Keratinocyte (primary cell): ENCODE results near the gene AHRR. TPM values are rescaled to one million over a fixed set of nuclear protein-coding genes. Genes with fewer than 3 reads are reported as not detected.

Source experiments
- DNase-seq: peaks from one replicate; pipeline ENCODE4 v3.0.0-alpha.2; 2011; ENCODE audit warnings: low read depth, missing footprints, low spot score
- FAIRE-seq: peaks from 2 replicates; lab custom pipeline; 2011; peaks lifted over from hg19 to GRCh38; lab: Jason Lieb, UNC
- H2AFZ ChIP-seq: 2 replicates; pipeline ENCODE4 v1.6.0; 2012; ENCODE audit warnings: low read length, control low read depth, inconsistent platforms; ENCODE audit not compliant: control insufficient read depth
- H3K27ac ChIP-seq: 2 replicates; pipeline ENCODE4 v1.5.1; 2011; ENCODE audit warnings: low read length; ENCODE audit not compliant: control insufficient read depth, insufficient read depth
- H3K27me3 ChIP-seq: 3 replicates; pipeline ENCODE4 v1.6.0; 2011; ENCODE audit warnings: low read length; ENCODE audit not compliant: control insufficient read depth, insufficient read depth; ENCODE audit errors: extremely low read depth
- H3K36me3 ChIP-seq, 2 experiments: 2 replicates in 1 of 2; 3 replicates in 1 of 2; pipeline ENCODE4 v1.5.1; 2011; ENCODE audit warnings: low read length in 2 of 2, mild to moderate bottlenecking in 1 of 2; ENCODE audit not compliant: control insufficient read depth in 2 of 2, insufficient read depth in 2 of 2; ENCODE audit errors: extremely low read depth in 1 of 2
- H3K4me1 ChIP-seq: 3 replicates; pipeline ENCODE4 v1.5.1; 2011; ENCODE audit warnings: low read length; ENCODE audit not compliant: control insufficient read depth, insufficient read depth; ENCODE audit errors: extremely low read depth
- H3K4me2 ChIP-seq: 3 replicates; pipeline ENCODE4 v1.6.0; 2011; ENCODE audit warnings: low read depth, low read length; ENCODE audit not compliant: control insufficient read depth, insufficient read depth; ENCODE audit errors: extremely low read depth
- H3K4me3 ChIP-seq, 3 experiments: fragments of 200-600 bp in 1 of 3; sonication (generic) in 1 of 3; 2 replicates in 2 of 3; 3 replicates in 1 of 3; pipeline ENCODE4 v1.5.1; 2011 to 2016; ENCODE audit warnings: low read length in 3 of 3, mild to moderate bottlenecking in 3 of 3, control low read depth in 2 of 3, inconsistent platforms in 1 of 3, low read depth in 1 of 3, mixed read lengths in 1 of 3, mixed run types in 1 of 3, moderate library complexity in 1 of 3; ENCODE audit not compliant: control insufficient read depth in 2 of 3, insufficient read depth in 2 of 3; ENCODE audit errors: extremely low read depth in 1 of 3
- H3K79me2 ChIP-seq: 2 replicates; pipeline ENCODE4 v1.6.0; 2012; ENCODE audit warnings: low read length; ENCODE audit not compliant: control insufficient read depth, insufficient read depth
- H3K9ac ChIP-seq: 3 replicates; pipeline ENCODE4 v1.6.0; 2011; ENCODE audit warnings: low read length; ENCODE audit not compliant: control insufficient read depth, insufficient read depth; ENCODE audit errors: extremely low read depth
- H3K9me1 ChIP-seq: 3 replicates; pipeline ENCODE4 v1.6.0; 2011; ENCODE audit warnings: low read length; ENCODE audit not compliant: control insufficient read depth, insufficient read depth; ENCODE audit errors: extremely low read depth
- H3K9me3 ChIP-seq: 2 replicates; pipeline ENCODE4 v1.5.1; 2012; ENCODE audit warnings: low read depth, low read length; ENCODE audit not compliant: control insufficient read depth
- H4K20me1 ChIP-seq: 3 replicates; pipeline ENCODE4 v1.6.0; 2011; ENCODE audit warnings: low read length; ENCODE audit not compliant: control insufficient read depth, insufficient read depth; ENCODE audit errors: extremely low read depth
- EZH2 ChIP-seq: IDR thresholded peaks from one replicate; pipeline ENCODE4 v1.6.1; 2012; ENCODE audit warnings: inconsistent platforms, mild to moderate bottlenecking, low read length, moderate library complexity
- dilution Hi-C: fragments of 300-500 bp; cut with MboI; formaldehyde crosslinking; loops from one replicate; pipeline ENCODE4 v1.7.0; 2020; ENCODE audit warnings: low sequenced_read_pairs; ENCODE audit not compliant: extremely low pct_ligation_motif_present
- polyA plus RNA-seq, 5 experiments: library from polyadenylated mRNA; depleted of rRNA in 3 of 5; stranded (reverse) in 3 of 5; stranded (forward) in 1 of 5; unstranded in 1 of 5; fragments of >200 nt; gene quantifications; 1 replicate in 1 of 5; 2 replicates in 3 of 5; 3 replicates in 1 of 5; pipeline versions ENCODE4 v1.2.1 to v1.2.3, GENCODE V29; 2011 to 2012; ENCODE audit warnings: missing spikeins in 2 of 5, low read depth in 1 of 5, low replicate concordance in 1 of 5
- TF ChIP-seq, protein P1 (sequence below), 3 experiments: IDR thresholded peaks in 1 of 3; conservative IDR thresholded peaks in 1 of 3; optimal IDR thresholded peaks in 1 of 3; 2 replicates in 2 of 3; 3 replicates in 1 of 3; pipeline versions ENCODE3 to v1.5.1; 2011; ENCODE audit warnings: low read length in 3 of 3, mild to moderate bottlenecking in 3 of 3, moderate library complexity in 2 of 3, control low read depth in 1 of 3, inconsistent platforms in 1 of 3; ENCODE audit not compliant: insufficient read depth in 2 of 3; ENCODE audit errors: extremely low read depth in 1 of 3

Gene AHRR
- polyA plus RNA-seq, 1 donor (not counting 4 experiments of a cell fraction or from before 2014, with no cell fraction given): 0.24 TPM

DNA sequence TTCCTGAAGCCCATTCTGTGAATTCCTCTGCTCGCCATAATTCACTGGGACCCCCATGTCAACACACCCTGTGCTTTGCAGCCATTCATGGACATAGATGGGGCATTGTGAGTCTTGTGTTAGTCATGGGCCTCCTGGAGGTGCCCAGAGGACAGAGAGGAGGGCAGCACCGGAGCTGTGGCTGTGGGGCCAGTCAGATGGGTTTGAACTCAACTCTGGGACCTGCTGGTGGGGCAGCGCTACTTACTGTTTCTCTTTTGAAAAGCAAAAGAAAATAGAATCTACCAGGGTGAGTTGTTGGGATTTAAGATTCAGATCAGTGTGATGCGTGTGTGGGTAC, 110.2 kb downstream of the AHRR start:
- no peak for FAIRE-seq
- dilution Hi-C loops: no loop called here
- no peak for TF ChIP-seq EZH2
- TF ChIP-seq, protein P1, sequence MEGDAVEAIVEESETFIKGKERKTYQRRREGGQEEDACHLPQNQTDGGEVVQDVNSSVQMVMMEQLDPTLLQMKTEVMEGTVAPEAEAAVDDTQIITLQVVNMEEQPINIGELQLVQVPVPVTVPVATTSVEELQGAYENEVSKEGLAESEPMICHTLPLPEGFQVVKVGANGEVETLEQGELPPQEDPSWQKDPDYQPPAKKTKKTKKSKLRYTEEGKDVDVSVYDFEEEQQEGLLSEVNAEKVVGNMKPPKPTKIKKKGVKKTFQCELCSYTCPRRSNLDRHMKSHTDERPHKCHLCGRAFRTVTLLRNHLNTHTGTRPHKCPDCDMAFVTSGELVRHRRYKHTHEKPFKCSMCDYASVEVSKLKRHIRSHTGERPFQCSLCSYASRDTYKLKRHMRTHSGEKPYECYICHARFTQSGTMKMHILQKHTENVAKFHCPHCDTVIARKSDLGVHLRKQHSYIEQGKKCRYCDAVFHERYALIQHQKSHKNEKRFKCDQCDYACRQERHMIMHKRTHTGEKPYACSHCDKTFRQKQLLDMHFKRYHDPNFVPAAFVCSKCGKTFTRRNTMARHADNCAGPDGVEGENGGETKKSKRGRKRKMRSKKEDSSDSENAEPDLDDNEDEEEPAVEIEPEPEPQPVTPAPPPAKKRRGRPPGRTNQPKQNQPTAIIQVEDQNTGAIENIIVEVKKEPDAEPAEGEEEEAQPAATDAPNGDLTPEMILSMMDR (optimal IDR thresholded peaks at IDR 0.05 in 1 of 3, IDR thresholded peaks at IDR 0.05 in 1 of 3, conservative IDR thresholded peaks at IDR 0.05 in 1 of 3; ENCODE audit: extremely low read depth in 1 of 3, insufficient read depth in 2 of 3, low read length in 3 of 3): no peak
- Histone ChIP-seq H3K4me1 (peaks cover 4% of the 10 kb centered on the region), H3K36me3 (no peaks in the 10 kb centered on the region), H3K4me3 (no peak overlapping the region), H3K79me2 (no peaks in the 10 kb centered on the region), H3K9me3 (no peaks in the 10 kb centered on the region), H3K9me1 (no peaks in the 10 kb centered on the region), H3K9ac (no peak overlapping the region), H4K20me1 (no peaks in the 10 kb centered on the region), H3K4me2 (no peak overlapping the region), H3K27me3 (no peaks in the 10 kb centered on the region), H3K27ac (no peak overlapping the region), H2AFZ (no peak overlapping the region)
- DNase-seq: no peak

- Histone ChIP-seq H3K36me3 (no peaks in the 10 kb centered on the region), H3K27me3 (no peaks in the 10 kb centered on the region), H3K4me2 (no peak overlapping the region), H3K27ac (no peak overlapping the region), H4K20me1 (no peaks in the 10 kb centered on the region), H3K9me1 (no peaks in the 10 kb centered on the region), H3K4me3 (no peak overlapping the region), H3K4me1 (peaks cover 4% of the 10 kb centered on the region), H3K9ac (no peak overlapping the region), H2AFZ (no peak overlapping the region), H3K9me3 (no peaks in the 10 kb centered on the region), H3K79me2 (no peaks in the 10 kb centered on the region)
- no peak for FAIRE-seq
- TF ChIP-seq, protein P1 (optimal IDR thresholded peaks at IDR 0.05 in 1 of 3, IDR thresholded peaks at IDR 0.05 in 1 of 3, conservative IDR thresholded peaks at IDR 0.05 in 1 of 3; ENCODE audit: extremely low read depth in 1 of 3, insufficient read depth in 2 of 3, low read length in 3 of 3): no peak
- TF ChIP-seq EZH2: no peak
- DNase-seq: no peak
- dilution Hi-C loops: no loop called here
These were observed 110.8 kb downstream of the AHRR start for GRCh38 chr5:432201-432927.
